GM21360 (cell line): Measurements from ENCODE around the gene CHAF1B.

Source experiments
- ATAC-seq: cut with Tn5 transposase; IDR thresholded peaks from one replicate; pipeline ENCODE4 v1.9.1; 2021; ENCODE audit warnings: mild to moderate bottlenecking, moderate library complexity; ENCODE audit not compliant: unreplicated experiment

The CHAF1B gene

GRCh38 chr21:36460866-36461265, 75.7 kb downstream of the CHAF1B start:
- no peak for ATAC-seq

DNA sequence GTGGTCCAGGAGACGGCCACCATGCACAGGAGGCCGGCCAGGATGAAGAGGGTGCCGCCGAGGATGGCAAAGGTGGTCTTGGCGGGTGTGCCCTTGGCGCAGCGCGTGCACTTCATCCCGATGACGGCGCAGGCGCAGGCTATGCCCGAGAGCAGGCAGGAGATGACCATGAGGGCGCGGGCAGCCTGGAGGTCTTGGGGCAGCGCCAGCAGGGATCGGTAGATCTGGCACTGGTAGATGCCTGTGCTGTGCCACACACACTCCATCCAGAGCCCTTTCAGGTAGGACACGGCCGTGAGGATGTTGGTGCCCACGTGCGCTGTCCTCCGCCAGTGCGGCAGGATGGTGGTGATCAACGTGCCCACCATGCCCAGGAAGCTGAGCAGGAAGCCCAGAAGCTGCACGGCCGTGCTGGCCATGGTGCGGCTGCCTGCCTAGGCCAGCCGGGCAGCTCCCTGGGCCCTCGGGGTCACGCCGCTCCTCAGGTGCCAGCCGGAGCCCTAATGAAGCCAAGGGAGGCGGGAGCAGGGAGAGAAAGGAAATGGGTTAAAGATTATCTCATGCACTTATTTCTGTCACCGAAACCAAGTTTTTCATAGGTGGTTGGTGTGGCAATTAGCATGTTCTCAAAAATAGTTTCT, 76.2 kb downstream of the CHAF1B start:
- no peak for ATAC-seq

DNA sequence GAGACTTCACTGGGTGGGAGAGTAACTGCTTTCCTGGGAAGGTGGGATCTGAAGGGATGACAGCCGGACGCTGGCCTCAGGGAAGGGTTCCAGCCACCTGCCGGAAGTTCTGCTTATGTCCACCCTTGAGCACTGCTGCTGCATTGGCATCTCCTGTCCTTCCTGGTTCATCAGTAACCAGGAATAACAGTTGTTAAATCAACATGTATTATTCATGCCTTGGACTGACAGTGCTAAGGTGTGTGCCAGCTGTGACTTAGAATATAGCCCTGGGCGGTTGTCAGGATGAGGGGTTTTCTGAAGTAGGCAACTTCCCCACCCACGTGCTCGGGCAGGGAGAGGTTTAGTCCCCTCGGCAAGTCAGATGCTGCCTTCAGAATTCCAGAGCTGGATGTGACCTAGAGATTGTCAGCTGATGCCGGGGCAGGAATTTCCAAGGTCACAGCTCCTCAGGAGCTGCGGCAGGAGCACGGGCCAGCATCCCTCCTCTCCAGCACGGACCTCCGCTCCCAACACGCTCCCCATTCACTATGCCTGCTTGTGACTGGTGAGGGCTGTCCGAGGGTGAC, 76.8 kb downstream of the CHAF1B start:
- ATAC-seq: no peak

DNA sequence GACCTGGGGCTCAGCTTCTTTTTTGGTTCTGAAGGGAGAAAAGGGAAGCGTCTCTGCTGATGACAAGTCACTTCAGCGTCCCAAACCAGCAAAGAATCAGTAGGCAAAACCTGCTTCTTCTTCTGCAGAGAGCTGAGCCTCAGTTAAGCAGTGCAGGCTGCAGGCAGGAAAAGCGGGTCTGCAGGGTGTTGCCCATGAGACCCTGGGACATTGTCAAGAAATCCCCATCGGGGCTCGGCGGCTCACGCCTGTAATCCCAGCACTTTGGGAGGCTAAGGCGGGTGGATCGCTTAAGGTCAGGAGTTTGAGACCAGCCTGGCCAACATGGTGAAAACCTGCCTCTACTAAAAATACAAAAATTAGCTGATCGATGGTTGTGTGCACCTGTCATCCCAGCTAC, 78.0 kb downstream of the CHAF1B start:
- ATAC-seq: no peak

GRCh38 chr21:36463991-36464390, 78.8 kb downstream of the CHAF1B start:
- no peak for ATAC-seq

GRCh38 chr21:36464590-36464989, 79.4 kb downstream of the CHAF1B start:
- no peak for ATAC-seq

- no peak for ATAC-seq
Observed at GRCh38 chr21:36465478-36465877, 80.3 kb downstream of the CHAF1B start.

DNA sequence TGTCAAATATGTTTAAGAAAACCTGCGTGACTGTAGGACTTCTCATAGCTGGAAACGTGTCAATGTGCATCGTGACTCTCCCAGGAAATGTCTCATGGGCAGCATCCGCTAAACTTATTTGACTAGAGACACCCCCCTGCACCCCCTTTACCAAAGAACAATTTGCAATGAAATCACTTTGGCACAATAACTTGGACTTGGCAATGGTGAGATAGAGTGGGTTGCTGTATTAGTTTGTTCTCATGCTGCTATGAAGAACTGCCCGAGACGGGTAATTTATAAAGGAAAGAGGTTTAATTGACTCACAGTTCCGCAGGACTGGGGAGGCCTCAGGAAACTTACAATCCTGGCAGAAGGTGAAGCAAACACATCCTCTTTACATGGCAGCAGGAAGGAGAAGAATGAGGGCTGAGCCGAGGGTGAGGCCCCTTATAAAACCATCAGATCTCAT, 80.9 kb downstream of the CHAF1B start:
- ATAC-seq: no peak
